GM21526 (cell line): Measurements from ENCODE around the gene FCGBP.
"Not testable (repeated sequence)": the region's sequence is repeated elsewhere in the genome, so short reads cannot be mapped to it uniquely, and the experiment has no call there.

Experiments
- ATAC-seq: cut with Tn5 transposase; IDR thresholded peaks from one replicate; pipeline ENCODE4 v1.9.1; 2021; ENCODE audit warnings: moderate library complexity; ENCODE audit not compliant: unreplicated experiment, low FRiP score

The FCGBP gene

DNA sequence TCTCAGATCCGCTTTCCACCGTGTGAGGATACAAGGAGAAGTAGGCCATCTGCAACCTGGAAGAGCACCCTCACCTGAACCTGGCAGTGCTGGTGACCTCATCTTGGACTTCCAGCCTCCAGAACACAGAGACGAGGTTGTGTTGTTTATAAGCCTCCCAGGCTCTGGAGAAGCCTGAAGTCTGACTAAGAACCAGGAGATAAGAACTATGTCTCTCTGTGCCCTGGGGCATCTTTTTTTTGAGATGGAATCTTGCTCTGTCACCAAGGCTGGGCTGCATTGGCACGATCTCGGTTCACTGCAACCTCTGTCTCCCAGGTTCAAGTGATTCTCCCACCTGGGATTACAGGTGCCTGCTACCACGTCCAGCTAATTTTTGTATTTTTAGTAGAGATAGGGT, 14.5 kb downstream of the FCGBP start:
- no peak for ATAC-seq

DNA sequence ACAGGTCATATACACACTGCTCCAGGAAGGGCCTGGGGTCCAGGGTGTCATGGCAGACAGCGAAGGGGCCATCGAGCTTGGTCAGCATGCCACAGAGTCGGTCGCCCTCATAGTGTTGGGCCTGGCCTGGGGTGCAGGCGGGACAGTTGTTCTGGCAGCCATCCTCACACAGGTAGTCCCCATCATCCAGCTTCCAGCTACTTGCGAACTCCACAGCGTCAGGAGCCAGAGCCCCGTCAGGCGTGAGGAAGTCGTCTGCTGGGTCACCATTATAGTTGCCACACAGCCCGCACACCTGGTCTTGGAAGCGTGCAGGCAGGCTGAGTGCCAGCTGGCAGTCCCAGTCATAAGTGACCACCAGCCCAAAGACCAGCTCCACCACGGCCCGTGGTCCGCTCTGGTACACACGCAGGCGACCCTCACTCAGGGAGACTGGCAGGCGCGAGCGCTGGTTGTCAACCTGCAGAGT, 16.2 kb downstream of the FCGBP start:
- no peak for ATAC-seq

DNA sequence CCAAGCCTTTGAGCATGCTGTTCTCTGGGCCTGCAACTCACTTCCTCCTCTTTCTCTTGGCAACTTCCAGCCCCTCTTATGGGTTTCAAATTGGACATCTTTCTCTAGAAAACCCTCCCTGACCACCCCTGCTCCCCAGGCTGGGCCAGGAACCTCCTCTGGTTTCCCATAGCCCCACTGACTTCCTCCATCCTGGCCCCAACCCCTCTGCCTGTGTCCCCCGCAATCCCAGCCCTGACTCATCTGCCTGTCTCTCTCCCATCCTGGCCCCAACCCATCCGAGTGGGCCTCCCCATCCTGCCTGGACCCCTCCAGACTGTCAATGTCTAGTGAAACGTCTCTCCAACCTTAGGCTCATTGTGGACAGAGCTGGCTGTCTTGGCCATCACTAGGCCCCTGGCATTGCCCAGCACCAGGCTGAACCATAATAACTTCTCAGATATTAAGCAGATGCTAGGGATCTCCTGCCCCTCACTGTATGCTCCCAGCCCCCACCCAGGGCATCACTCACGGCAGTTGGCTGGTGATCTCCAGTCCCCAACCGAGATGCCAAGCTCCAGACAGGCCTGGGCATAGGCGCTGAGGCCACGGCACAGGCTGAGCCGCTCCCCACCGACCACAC, 16.8 kb downstream of the FCGBP start:
- no peak for ATAC-seq

DNA sequence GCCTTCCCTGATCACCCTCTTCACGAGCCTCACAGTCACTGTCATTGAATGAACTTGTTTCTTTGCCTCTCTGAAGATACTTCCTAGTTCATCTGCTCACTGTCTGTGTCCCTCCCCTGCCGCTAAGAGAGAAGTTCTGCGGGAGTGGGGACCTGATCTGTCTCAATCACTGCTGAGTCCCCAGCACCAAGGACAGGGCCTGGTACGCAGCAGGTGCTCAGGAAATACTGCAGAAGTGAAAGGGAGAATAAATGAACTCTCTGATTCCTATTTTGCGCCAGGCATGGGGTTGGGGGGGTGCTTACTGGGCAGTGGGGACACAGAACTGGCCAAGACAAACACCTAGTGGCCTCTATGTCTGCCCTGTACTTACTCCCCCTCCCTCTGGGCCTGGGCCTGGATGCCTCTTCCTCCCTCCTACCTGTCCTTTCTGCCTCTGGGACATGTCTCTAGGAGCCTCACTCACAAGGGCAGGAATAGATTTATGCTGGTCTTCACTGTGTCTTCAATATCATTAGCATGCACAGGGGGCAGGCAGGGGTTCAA, 17.5 kb downstream of the FCGBP start:
- no peak for ATAC-seq

DNA sequence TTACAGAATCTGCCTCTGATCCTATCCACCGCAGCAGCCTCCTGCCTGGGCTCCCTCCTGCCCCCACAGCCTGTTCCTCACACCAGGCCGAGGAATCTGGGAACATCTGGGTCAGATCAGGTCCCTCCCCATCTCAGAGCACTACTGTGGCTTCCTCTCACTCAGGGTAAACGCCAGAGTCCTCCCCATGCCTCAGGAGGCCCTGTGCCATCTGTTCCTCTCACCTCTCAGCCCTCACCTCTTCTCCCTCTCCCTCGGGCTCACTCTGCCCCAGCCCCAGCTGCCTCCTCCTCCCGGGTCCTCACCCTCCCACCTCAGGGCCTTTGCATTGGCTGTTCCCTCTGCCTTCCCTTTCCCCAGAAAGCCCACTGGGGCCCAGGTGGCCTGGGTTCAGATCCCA, 18.2 kb downstream of the FCGBP start:
- ATAC-seq = no peak

DNA sequence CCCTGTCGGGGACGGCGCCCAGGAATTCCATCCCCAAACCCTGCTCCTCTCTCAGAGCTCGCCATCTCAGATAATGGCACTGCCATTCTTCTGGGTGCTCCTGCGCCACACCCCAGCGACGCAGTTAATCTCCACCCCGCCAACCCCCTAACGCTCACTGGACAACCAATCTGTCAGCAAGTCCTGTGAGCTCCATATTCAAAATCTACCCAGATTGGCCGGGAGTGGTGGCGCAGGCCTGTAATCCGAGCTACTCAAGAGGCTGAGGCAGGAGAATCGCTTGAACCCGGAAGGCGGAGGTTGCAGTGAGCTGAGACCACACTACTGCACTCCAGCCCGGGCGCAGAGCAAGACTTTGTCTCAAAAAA, 18.6 kb downstream of the FCGBP start:
- no peak for ATAC-seq

DNA sequence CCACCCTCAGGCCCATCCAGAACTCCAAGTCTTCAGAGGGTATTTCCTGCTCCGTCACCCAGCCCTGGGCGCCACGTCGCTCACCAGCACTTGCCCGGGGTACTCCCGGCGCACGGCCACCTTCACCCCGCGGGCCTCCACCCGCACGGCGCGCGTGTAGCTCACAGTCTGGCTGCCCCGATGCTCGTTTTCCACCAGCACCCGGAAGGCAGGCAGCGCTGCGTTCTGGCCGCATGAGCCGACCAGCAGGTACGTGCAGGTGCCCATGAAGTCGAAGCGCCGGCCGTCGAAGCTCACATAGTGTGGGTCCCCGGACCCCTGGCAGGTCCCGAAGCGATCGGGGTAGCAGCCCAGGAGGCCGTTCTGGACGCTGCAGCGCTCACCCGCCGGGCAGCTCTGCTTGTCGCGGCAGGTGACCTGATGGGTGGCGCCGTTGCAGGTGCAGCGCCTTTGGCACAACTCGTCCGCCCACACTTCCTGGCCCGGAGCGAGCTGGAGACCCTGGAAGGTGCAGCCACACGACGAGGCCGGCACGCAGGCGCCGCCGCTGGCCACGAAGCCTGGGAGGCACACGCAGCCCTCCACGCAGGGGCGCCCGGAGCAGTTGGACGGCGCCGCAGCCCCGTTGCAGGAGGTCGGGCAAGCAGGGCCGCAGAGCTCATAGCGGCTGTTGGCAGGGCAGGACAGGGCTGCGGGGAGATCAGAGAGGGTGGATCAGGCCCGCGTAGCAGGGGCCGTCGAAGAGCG, 19.2 kb downstream of the FCGBP start:
- no peak for ATAC-seq

DNA sequence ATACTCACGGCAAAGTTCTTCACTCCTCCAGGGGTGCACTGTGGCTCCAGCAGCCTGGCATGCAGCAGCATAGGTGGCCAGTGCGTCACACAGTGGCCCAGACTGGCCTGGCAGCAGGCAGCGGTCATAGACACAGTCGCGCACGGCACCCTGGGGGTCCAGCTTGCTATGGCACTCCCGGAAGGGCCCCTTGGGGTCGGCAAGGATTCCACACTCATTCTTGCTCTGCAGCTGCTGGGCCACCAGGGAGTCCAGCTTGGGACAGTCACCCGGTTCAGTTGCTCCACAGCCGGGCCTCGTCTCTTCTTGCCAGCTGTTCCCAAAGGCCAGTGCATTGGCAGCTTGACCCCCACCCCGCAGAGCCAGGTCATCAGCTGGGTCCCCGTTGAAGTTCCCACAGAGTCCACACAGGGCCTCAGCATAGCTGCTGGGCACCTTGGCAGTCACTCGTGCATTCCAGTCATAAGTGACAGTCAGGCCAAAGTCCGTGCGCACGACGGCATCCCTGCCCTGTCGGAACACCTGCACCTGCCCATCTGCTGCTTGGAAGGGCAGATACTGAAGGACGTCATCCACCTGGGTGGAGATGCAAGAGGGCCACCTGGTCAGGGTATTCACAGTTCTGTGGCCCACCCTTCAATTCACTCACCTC, 20.6 kb downstream of the FCGBP start:
- ATAC-seq = no peak

DNA sequence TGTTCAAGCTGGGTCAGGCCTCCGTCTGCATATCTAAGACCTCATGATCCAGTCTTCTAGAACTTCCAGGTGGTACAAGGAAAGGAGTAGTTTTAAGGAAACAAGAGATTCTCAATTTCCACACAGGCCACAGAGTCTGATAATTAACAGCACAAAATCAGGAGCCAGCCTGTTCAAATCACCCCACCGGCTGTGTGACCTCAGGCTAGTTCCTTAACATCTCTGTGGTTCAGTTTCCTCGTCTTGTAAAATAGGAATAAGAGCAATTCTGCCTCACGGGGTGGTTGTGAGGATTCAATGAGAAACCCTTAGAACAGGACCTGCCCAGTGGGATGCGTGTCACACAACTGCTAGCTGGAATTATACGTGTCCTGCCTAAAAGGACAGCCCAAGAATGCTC, 25.6 kb downstream of the FCGBP start:
- ATAC-seq = no peak

DNA sequence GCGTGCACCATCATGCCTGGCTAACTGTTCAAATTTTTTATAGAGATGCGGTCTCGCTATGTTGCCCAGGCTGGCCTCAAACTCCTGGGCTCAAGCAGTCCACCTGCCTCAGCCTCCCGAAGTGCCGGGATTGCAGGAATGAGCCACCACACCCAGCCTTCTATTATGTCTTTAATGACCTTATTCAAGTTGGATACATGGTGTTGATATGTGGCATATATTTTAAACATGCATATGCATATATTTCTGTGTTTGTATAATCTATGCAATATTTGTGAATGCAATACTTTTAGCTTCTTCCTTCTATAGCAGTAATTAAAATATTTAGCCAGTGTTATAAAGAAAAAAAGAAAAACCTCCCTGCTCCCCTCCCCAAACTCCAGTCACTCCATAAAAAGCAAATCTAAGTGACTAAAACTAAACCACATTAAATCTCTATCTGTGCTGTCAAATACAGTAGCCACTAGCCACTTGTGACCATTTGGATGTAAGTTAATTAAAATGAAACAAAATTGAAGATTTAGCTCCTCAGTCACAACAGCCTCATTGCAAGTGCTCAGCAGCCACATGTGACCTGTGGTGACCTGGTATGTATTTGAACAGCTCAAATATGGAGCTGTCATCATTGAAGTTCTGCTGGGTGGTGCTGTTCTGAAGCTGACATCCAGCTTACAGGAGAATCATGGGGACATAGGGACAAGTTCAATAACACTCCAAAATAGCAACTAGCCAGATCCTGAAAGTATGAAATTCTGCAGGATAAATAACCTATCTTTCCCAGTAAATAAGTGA, 27.4 kb downstream of the FCGBP start:
- ATAC-seq = no peak

DNA sequence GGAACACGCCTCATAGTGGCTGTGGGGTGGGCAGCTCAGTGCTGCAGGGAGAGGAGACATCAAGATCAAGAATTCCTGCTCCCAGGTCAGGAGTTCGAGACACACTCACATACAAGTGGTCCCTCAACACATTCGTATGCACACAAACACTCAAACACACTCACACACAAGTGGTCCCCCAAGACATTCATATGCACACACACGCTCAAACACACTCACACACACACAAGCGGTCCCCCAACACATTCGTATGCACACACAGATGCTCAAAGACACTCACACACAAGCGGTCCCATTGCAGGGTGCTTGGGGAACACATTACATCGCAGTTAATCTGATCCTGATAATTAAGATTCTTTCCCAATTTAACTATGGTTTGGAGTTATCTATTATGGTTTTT, 28.2 kb downstream of the FCGBP start:
- no peak for ATAC-seq

DNA sequence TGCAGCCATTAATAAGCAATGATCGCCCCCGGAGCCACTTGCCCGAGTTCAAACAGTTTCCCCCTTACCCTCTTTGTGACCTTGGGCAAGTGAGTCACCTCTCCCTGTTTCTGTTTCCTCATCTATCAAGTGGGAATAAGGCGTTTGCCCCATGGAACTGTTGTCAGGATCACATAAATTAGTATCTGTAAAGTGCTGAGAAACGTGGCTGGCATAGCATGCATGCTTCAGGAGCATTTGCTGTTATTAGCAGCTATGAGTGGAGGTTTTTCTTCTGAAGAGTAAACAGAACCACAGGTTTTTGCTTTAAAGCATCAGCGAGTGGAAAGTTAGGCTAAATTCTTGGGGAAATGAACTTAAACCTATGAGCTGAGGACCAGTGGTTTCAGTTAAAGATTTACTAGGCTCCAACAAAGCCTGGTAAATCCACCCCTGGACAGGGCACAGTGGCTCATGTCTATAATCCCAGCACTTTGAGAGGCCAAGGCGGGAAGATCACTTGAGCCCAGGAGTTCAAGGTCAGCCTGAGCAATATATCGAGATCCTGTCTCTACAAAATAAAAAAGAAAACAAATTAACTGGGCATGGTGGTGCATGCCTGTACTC, 30.8 kb downstream of the FCGBP start:
- ATAC-seq = not testable (repeated sequence)

DNA sequence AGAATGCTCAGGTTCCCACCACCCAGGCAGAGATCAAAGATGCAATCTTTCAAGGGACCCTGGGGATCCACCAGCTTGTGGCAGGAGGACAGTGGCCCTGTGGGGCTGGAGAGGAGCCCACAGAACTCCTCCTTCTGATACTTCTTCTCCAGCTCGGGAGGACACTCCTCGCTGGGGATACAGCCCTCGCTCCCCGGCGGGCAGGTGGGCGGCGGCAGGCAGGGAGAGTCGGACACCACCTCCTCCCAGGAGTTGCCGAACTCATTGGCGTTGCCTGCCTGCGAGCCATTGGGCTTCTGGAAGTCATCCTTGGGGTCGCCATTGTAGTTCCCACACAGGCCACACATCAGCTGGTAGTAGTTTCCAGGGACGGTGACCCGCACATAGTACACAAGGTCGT, 32.1 kb downstream of the FCGBP start:
- ATAC-seq = not testable (repeated sequence)

DNA sequence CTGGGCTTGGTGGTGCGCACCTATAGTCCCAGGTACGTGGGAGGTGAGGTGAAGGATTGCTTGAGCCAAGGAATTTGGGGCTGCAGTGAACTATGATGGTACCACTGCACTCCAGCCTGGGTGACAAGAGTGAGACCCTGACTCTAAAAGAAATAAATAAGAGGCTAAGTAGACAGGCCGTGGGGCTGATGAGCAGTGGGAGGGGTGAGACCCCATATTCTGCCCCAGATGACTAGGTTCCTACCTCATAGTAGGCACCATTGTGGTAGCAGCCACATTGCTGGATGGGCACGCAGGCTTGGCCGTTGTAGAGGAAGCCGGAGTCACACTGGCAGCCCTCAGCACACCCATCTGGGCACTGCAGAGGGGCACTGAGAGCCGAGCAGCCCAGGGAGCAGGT, 32.8 kb downstream of the FCGBP start:
- ATAC-seq = not testable (repeated sequence)

DNA sequence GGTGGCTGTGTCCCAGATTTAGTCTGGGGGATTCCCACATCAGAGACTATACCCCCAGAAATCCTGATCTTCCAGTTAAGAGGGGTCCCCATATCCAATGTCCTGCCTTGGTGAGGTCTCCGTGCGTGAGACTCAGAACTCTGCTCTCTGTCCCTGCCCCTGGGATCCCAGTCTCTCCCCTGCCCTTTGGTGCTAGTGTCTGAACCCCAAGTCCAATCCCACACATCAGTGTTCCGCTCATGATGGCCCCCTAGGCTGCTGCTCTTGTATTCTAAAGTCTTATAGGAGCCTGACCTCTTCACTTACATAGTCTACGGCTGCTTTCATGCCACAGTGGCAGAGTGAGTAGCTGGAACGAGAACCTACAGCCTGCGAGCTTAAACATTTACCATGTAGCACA, 35.6 kb downstream of the FCGBP start:
- ATAC-seq = not testable (repeated sequence)

DNA sequence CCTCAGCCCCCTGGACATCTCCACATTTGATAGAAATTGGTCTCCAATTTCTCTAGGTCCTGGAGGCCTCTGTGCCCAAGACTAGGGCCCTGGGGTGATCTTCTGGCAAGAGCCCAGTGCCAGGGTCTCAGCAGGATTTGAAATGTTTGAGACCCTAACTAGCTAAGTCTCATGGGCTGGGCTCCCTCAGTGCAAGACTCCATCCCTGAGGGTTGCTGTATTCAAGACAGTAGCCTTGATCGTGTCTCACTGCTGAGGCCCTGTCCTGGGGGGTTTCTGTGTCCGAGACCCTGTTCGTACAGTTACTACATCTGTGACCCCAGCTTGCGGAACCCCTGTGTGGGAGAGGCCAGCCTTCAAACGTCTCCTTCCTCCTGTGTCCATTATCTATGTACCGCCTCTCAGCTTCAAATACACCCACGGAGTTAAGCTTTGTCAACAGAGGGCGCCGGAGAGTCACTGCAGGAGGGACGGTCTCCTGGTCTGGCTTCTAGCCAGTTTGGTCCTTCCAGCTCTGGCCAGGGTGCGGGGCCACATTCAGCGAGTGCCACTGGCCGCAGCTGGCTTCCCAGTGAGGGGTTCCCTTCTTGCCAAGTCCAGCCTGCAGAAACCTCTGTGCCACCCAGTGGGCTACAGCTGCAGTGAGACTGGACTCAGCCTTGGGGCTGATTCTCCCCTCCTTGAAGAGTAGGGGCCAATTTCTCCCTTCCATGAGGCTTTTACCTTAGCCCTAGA, 36.8 kb downstream of the FCGBP start:
- ATAC-seq = not testable (repeated sequence)

DNA sequence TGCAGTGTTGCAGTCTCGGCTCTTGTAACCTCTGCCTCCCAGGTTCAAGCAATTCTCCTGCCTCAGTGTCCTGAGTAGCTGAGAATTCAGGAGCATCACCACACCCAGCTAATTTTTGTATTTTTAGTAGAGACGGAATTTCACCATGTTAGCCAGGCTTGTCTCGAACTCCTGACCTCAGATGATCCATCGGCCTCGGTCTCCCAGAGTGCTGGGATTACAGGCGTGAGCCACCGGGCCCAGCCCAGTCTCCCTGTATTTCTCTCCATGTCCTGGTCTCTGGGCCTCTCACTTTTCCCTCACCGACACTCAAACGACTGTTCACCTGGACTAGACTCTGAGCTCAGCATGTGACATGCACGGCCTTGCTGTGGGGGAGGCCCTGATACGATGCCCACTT, 39.3 kb downstream of the FCGBP start:
- ATAC-seq = not testable (repeated sequence)

DNA sequence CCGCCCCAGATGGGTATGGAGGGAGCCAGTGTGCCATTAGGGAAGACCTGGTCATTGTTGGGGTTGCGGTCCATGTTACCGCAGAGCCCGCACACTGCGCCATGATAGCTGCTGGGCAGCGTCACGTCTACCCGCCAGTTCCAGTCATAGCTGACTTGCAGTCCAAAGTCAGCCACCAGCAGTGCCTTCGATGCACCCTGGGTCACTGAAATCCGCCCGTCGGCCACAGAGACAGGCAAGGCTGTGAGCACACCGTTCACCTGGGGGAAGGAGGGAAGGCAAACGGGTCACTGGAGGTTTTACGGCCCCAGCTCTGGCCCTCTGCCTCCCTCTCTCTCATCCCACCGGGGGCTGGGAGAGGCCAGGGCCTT, 40.2 kb downstream of the FCGBP start:
- ATAC-seq = not testable (repeated sequence)

DNA sequence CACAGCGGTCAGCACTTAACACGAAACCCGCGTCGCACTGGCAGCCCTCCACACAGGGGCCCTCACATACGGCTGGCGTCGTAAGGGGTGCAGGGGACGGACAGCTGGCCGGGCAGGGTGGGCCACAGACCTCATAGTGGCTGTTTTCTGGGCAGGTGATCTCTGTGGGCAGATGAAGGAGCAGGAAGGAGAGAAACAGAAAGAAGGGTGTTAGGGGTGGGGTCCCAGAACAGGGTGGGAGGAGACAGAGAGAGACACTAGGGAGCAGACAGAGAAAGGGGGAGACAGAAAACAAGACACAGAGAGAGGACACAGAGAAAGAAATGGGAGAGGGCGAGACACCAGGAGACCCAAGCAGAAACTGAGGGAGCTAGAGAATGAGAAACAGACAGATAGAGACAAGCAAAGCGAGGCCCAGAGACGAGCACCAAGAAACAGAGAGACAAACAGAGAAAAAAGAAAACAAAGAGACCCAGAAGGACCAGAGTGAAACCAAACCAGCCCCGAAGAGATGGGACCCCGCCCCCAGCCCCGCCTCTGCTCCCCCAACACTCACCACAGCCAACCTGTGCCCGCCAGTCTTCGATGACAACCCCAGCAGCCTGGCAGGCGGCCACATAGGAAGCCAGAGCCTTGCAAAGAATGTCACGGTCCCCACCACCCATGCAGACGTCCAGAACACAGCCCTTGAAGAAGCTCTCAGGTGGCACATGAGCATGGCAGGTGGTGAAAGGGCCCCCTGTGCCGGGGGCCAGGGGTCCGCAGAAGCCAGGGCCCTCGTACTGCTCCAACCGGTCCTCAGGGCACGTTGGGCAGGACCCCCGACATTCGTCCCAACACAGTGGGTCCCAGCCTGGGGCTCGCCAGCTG, 40.8 kb downstream of the FCGBP start:
- ATAC-seq = not testable (repeated sequence)
